Type B pancreatic cell (in vitro differentiated cells): ENCODE data around the gene ARL13B. TPM values are rescaled to one million over a fixed set of nuclear protein-coding genes. Genes with fewer than 3 reads are reported as not detected.

Experiments
- DNase-seq: peaks from one replicate; pipeline ENCODE4 v3.0.0; 2021; ENCODE audit warnings: mixed read lengths; ENCODE audit not compliant: unreplicated experiment; ENCODE audit errors: extremely low spot score
- H3K27ac Mint-ChIP-seq: 2 replicates; pipeline ENCODE4 v1.8.0; 2021; ENCODE audit warnings: mild to moderate bottlenecking, mixed read lengths
- H3K27me3 Mint-ChIP-seq: 2 replicates; pipeline ENCODE4 v1.8.0; 2021; ENCODE audit warnings: mixed read lengths
- H3K36me3 Mint-ChIP-seq: 2 replicates; pipeline ENCODE4 v1.8.0; 2021; ENCODE audit warnings: mixed read lengths
- H3K4me1 Mint-ChIP-seq: one replicate; pipeline ENCODE4 v1.8.0; 2021; ENCODE audit warnings: mixed read lengths; ENCODE audit not compliant: unreplicated experiment
- H3K4me3 Mint-ChIP-seq: 2 replicates; pipeline ENCODE4 v1.8.0; 2021; ENCODE audit warnings: mild to moderate bottlenecking, mixed read lengths
- H3K9me3 Mint-ChIP-seq: 2 replicates; pipeline ENCODE4 v1.8.0; 2021; ENCODE audit warnings: mixed read lengths
- CTCF ChIP-seq: fragments of 200-600 bp; sonication (generic); conservative IDR thresholded peaks from 2 replicates; pipeline ENCODE4 v1.5.0; 2021; ENCODE audit warnings: antibody characterized with exemption, mild to moderate bottlenecking
- total RNA-seq: library from RNA; stranded (reverse); gene quantifications from 2 replicates; pipeline ENCODE4 v1.2.1, GENCODE V29; 2021; ENCODE audit warnings: low replicate concordance

The ARL13B gene
- total RNA-seq, 1 donor from 2014 or later, result 12.8 TPM

GRCh38 chr3:94012185-94012584 lies 32.2 kb downstream of the ARL13B start:
- Mint-ChIP-seq H3K27ac (no peak overlapping the region), H3K9me3 (no peaks in the 10 kb centered on the region), H3K4me1 (no peaks in the 10 kb centered on the region), H3K36me3 (peaks cover 15% of the 10 kb centered on the region), H3K4me3 (no peak overlapping the region), H3K27me3 (no peaks in the 10 kb centered on the region)
- no peak for TF ChIP-seq CTCF
- DNase-seq, result no peak

DNA sequence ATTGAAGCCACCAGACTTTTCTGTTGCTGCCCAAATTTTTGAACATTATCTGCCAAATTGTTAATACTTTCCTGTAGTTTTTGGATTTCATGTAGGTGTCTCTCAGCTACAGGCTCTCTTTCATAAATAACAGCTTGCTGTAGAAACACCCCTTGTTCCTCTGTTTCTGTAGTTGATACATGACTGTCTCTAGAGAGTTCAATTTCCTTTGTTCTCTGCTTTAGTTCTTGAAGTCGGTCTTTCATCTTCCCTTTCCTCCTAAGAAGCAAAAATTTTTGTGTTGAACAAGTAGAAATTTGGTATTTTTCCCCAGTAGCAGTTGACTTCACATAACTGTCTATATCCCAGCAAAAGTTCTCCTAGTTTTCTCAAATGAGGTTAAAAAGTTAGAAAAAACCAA lies 35.1 kb downstream of the ARL13B start:
- no peak for TF ChIP-seq CTCF
- DNase-seq, result no peak
- H3K36me3 Mint-ChIP-seq, result peaks cover 24% of the 10 kb centered on the region
- H3K4me1 Mint-ChIP-seq, result no peaks in the 10 kb centered on the region
- H3K27ac Mint-ChIP-seq, result no peak overlapping the region
- no peaks in the 10 kb centered on the region for H3K9me3 Mint-ChIP-seq
- no peaks in the 10 kb centered on the region for H3K27me3 Mint-ChIP-seq
- H3K4me3 Mint-ChIP-seq, result no peak overlapping the region

DNA sequence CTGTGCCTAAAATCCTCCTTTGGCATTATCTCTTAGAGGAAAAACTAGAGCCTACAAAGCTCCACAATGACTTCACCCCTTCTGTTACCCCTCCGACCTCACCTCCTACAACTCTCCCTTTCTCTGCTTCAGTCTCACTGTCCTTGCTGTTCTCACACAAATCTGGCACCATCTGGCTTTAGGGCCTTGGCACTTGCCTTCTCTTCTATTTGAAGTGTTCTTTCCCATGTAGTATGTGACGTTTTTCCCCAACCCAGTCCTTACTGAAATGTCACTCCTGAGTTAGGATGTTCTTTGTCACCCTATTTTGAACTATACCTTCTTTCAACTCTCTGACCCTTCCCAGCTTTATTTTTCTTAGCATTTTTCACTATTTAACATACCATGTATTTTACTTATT lies 39.7 kb downstream of the ARL13B start:
- no peaks in the 10 kb centered on the region for H3K9me3 Mint-ChIP-seq
- DNase-seq, result no peak
- TF ChIP-seq CTCF, result no peak
- H3K4me1 Mint-ChIP-seq, result no peaks in the 10 kb centered on the region
- H3K36me3 Mint-ChIP-seq, result peaks cover 14% of the 10 kb centered on the region
- no peaks in the 10 kb centered on the region for H3K27me3 Mint-ChIP-seq
- no peak overlapping the region for H3K27ac Mint-ChIP-seq
- H3K4me3 Mint-ChIP-seq, result no peak overlapping the region

- Mint-ChIP-seq H3K27me3 (no peaks in the 10 kb centered on the region), H3K4me3 (no peak overlapping the region), H3K36me3 (peaks cover 9% of the 10 kb centered on the region), H3K9me3 (no peaks in the 10 kb centered on the region), H3K4me1 (no peaks in the 10 kb centered on the region), H3K27ac (no peak overlapping the region)
- TF ChIP-seq CTCF, result no peak
- DNase-seq, result no peak
Measured at GRCh38 chr3:94020293-94020692, 40.3 kb downstream of the ARL13B start.

DNA sequence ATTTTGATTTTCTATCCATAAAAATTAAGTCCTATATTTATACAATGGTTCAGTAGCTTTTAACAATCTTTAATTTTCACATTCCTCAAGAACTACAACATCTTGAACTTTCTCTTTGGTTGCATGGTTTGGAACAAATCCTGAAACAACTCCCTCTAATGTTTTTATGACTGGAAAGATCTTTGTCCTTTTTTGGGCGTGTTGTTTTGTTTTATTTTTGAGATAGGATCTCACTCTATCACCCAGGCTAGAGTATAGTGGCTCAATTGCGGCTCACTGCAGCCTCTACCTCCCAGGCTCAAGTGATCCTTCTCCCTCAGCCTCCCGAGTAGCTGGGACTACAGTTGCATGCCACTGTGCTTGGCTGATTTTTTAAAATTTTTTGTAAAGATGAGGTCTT lies 44.4 kb downstream of the ARL13B start:
- no peaks in the 10 kb centered on the region for H3K27me3 Mint-ChIP-seq
- peaks cover 4% of the 10 kb centered on the region for H3K36me3 Mint-ChIP-seq
- no peak for TF ChIP-seq CTCF
- H3K4me3 Mint-ChIP-seq, result no peak overlapping the region
- H3K4me1 Mint-ChIP-seq, result no peaks in the 10 kb centered on the region
- DNase-seq, result no peak
- H3K27ac Mint-ChIP-seq, result no peak overlapping the region
- H3K9me3 Mint-ChIP-seq, result no peaks in the 10 kb centered on the region

DNA sequence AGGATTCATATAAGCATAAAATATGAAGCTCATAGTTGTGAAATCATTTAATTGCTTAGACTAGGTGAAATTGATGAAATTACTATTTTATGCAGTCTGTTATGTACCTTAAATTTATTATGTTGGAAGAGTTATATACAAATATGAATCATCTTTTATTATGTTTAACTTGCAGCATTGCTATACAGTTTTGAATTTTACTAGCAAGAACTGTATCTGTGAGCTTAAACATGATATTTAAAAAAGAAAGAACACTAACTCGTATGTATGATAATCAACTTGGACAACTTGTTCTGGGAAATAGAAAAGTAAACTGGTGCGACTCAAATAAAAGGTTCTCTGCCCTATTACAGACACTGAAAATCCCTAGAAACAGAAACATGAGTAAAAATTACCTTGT lies 46.7 kb downstream of the ARL13B start:
- Mint-ChIP-seq H3K4me3 (peak overlapping the region; percentile 1), H3K9me3 (no peaks in the 10 kb centered on the region), H3K4me1 (no peaks in the 10 kb centered on the region), H3K27ac (no peak overlapping the region), H3K27me3 (no peaks in the 10 kb centered on the region), H3K36me3 (peaks cover under 1% of the 10 kb centered on the region)
- DNase-seq, result no peak
- no peak for TF ChIP-seq CTCF
